Tibial nerve (tissue), 4 donors: Measurements from ENCODE around the gene TMEM72.

Source experiments
- EP300 ChIP-seq, 2 donors: sonication (generic); formaldehyde crosslinking; IDR thresholded peaks; one replicate each; pipeline ENCODE4 v1.6.1; 2017; ENCODE audit warnings: antibody characterized with exemption in 2 of 2, mild to moderate bottlenecking in 1 of 2
- POLR2A ChIP-seq, 2 donors: fragments of 450-650 bp; IDR thresholded peaks; one replicate each; pipeline ENCODE4 v1.6.1; 2017; ENCODE audit warnings: antibody characterized with exemption in 2 of 2, mild to moderate bottlenecking in 2 of 2, moderate library complexity in 2 of 2
- TF ChIP-seq, protein P1 (sequence below), 5 experiments: fragments of 200-600 bp in 3 of 5; fragments of 450-650 bp in 2 of 5; sonication (generic) in 3 of 5; IDR thresholded peaks; one replicate each; pipeline ENCODE4 v1.5.1; 2016 to 2019; ENCODE audit warnings: antibody characterized with exemption in 5 of 5, mild to moderate bottlenecking in 3 of 5, moderate library complexity in 2 of 5

- TF ChIP-seq, protein P1, sequence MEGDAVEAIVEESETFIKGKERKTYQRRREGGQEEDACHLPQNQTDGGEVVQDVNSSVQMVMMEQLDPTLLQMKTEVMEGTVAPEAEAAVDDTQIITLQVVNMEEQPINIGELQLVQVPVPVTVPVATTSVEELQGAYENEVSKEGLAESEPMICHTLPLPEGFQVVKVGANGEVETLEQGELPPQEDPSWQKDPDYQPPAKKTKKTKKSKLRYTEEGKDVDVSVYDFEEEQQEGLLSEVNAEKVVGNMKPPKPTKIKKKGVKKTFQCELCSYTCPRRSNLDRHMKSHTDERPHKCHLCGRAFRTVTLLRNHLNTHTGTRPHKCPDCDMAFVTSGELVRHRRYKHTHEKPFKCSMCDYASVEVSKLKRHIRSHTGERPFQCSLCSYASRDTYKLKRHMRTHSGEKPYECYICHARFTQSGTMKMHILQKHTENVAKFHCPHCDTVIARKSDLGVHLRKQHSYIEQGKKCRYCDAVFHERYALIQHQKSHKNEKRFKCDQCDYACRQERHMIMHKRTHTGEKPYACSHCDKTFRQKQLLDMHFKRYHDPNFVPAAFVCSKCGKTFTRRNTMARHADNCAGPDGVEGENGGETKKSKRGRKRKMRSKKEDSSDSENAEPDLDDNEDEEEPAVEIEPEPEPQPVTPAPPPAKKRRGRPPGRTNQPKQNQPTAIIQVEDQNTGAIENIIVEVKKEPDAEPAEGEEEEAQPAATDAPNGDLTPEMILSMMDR (IDR thresholded peaks at IDR 0.05): no peak
- no peak for TF ChIP-seq POLR2A (IDR thresholded peaks at IDR 0.05)
- no peak for TF ChIP-seq EP300 (IDR thresholded peaks at IDR 0.05)
Observed at GRCh38 chr10:44902941-44903545, 8.1 kb upstream of the TMEM72 start.
